K562 (cell line): ENCODE measurements around the gene C1GALT1C1. TPM values are rescaled to one million over a fixed set of nuclear protein-coding genes. Genes with fewer than 3 reads are reported as not detected.

Experiments used
- CBFB ChIP-seq: sonication (generic); formaldehyde crosslinking; IDR thresholded peaks from 2 replicates; pipeline ENCODE4 v1.4.0; 2020; ENCODE audit warnings: mild to moderate bottlenecking, missing genetic modification reagents
- CCNT2 ChIP-seq: IDR thresholded peaks from 2 replicates; pipeline ENCODE4 v1.6.1; 2011; ENCODE audit warnings: borderline replicate concordance, low read depth, mild to moderate bottlenecking, moderate library complexity, mixed read lengths, low read length; ENCODE audit not compliant: insufficient read length; ENCODE audit errors: extremely low read depth
- CEBPB ChIP-seq: fragments of 450-650 bp; IDR thresholded peaks from 2 replicates; pipeline ENCODE4 v1.6.1; 2016; ENCODE audit warnings: missing genetic modification characterization, missing compliant biosample characterization
- CSDE1 ChIP-seq, 2 experiments: fragments of 450-650 bp; IDR thresholded peaks; 2 replicates each; pipeline ENCODE4 v1.6.1; 2016; ENCODE audit warnings: mild to moderate bottlenecking in 1 of 2
- CTBP1 ChIP-seq: fragments of 450-650 bp; IDR thresholded peaks from 2 replicates; pipeline ENCODE4 v1.6.1; 2016; ENCODE audit warnings: borderline replicate concordance
- DNMT1 ChIP-seq: fragments of 450-650 bp; IDR thresholded peaks from 2 replicates; pipeline ENCODE4 v1.6.1; 2016; ENCODE audit warnings: antibody characterized with exemption, mild to moderate bottlenecking
- DPF2 ChIP-seq: fragments of 450-650 bp; IDR thresholded peaks from 2 replicates; pipeline ENCODE4 v1.6.1; 2016
- ETV5 ChIP-seq: sonication (generic); formaldehyde crosslinking; IDR thresholded peaks from 2 replicates; pipeline ENCODE4 v1.4.0; 2020; ENCODE audit warnings: low read depth, mild to moderate bottlenecking, missing genetic modification reagents
- KDM5B ChIP-seq: fragments of 200-600 bp; sonication (generic); IDR thresholded peaks from 2 replicates; pipeline ENCODE4 v1.6.1; 2012; ENCODE audit warnings: low read depth, mild to moderate bottlenecking, moderate library complexity, low read length, control low read depth, inconsistent platforms; ENCODE audit not compliant: insufficient replicate concordance
- L3MBTL2 ChIP-seq: fragments of 450-650 bp; IDR thresholded peaks from 2 replicates; pipeline ENCODE4 v1.6.1; 2016; ENCODE audit warnings: mild to moderate bottlenecking, moderate library complexity
- LEF1 ChIP-seq: fragments of 450-650 bp; IDR thresholded peaks from 2 replicates; pipeline ENCODE4 v1.6.1; 2016; ENCODE audit warnings: mild to moderate bottlenecking
- MXI1 ChIP-seq: IDR thresholded peaks from 2 replicates; pipeline ENCODE4 v1.6.1; 2011; ENCODE audit warnings: low read depth, mild to moderate bottlenecking, improper control_type of control experiment, low read length
- MYC ChIP-seq, 2 experiments: fragments of 250-450 bp in 1 of 2; sonication (Bioruptor Pico) in 1 of 2; IDR thresholded peaks; 2 replicates each; pipeline versions ENCODE4 v1.5.1 to v1.6.1; 2012 to 2021; ENCODE audit warnings: low read depth in 2 of 2, borderline replicate concordance in 1 of 2, improper control_type of control experiment in 1 of 2, low read length in 1 of 2, mild to moderate bottlenecking in 1 of 2, moderate library complexity in 1 of 2
- NFE2 ChIP-seq: IDR thresholded peaks from 2 replicates; pipeline ENCODE4 v1.6.1; 2014; ENCODE audit warnings: antibody characterized with exemption, low read depth
- PHF20 ChIP-seq: fragments of 450-650 bp; IDR thresholded peaks from 2 replicates; pipeline ENCODE4 v1.6.1; 2018; ENCODE audit not compliant: partially characterized antibody
- SMAD1 ChIP-seq: fragments of 150-350 bp; IDR thresholded peaks from 2 replicates; pipeline ENCODE4 v1.6.1; 2014; ENCODE audit warnings: low read length, low read depth; ENCODE audit not compliant: partially characterized antibody
- SP1 ChIP-seq: sonication (generic); formaldehyde crosslinking; IDR thresholded peaks from 2 replicates; pipeline ENCODE4 v1.8.1; 2022; ENCODE audit warnings: mild to moderate bottlenecking, missing genetic modification reagents
- STAT5A ChIP-seq: IDR thresholded peaks from 2 replicates; pipeline ENCODE4 v1.6.1; 2012; ENCODE audit warnings: low read length, inconsistent platforms, borderline replicate concordance
- SUPT5H ChIP-seq: fragments of 450-650 bp; IDR thresholded peaks from 2 replicates; pipeline ENCODE4 v1.6.1; 2016
- TBP ChIP-seq: optimal IDR thresholded peaks from 2 replicates; pipeline ENCODE3; 2011; ENCODE audit warnings: low read depth, low read length, improper control_type of control experiment
- TEAD2 ChIP-seq: fragments of 450-650 bp; IDR thresholded peaks from 2 replicates; pipeline ENCODE4 v1.6.1; 2016; ENCODE audit warnings: missing genetic modification characterization, control low read depth, missing compliant biosample characterization
- TOE1 ChIP-seq, 2 experiments: fragments of 450-650 bp in 1 of 2; sonication (generic) in 1 of 2; formaldehyde crosslinking in 1 of 2; IDR thresholded peaks; 2 replicates each; pipeline versions ENCODE4 v1.7.1 to v1.8.0; 2016 to 2022; ENCODE audit warnings: borderline replicate concordance in 2 of 2, mild to moderate bottlenecking in 2 of 2, antibody characterized with exemption in 1 of 2, inconsistent platforms in 1 of 2, low read depth in 1 of 2, missing genetic modification reagents in 1 of 2, moderate library complexity in 1 of 2
- ZC3H4 ChIP-seq: sonication (generic); formaldehyde crosslinking; IDR thresholded peaks from 2 replicates; pipeline ENCODE4 v1.9.0; 2021; ENCODE audit warnings: missing genetic modification reagents, borderline replicate concordance
- ZFP36 ChIP-seq: fragments of 150-350 bp; IDR thresholded peaks from 2 replicates; pipeline ENCODE4 v1.6.1; 2018; ENCODE audit warnings: low read length, low read depth; ENCODE audit not compliant: partially characterized antibody
- ZNF124 ChIP-seq: sonication (generic); formaldehyde crosslinking; IDR thresholded peaks from 2 replicates; pipeline ENCODE4 v1.8.1; 2022; ENCODE audit warnings: missing genetic modification reagents
- ZNF217 ChIP-seq: sonication (generic); formaldehyde crosslinking; IDR thresholded peaks from 2 replicates; pipeline ENCODE4 v1.8.0; 2022; ENCODE audit warnings: mild to moderate bottlenecking, missing genetic modification reagents
- ZNF436 ChIP-seq: fragments of 250-450, 450-650 bp; sonication (Bioruptor Pico); formaldehyde crosslinking; IDR thresholded peaks from 2 replicates; pipeline ENCODE4 v1.7.0; 2020; ENCODE audit warnings: mild to moderate bottlenecking
- polyA plus RNA-seq, 8 experiments: library from polyadenylated mRNA; depleted of rRNA in 4 of 8; stranded (reverse) in 5 of 8; unstranded in 3 of 8; fragments of >200 nt; fragmentation: Nextera tagmentation in 2 of 8; fragmentation: Illumina TruSeq in 1 of 8; extraction: Ambion mirVana in 2 of 8; extraction: Trizol in 1 of 8; gene quantifications; 2 replicates each; pipeline versions ENCODE4 v1.2.1 to v1.2.3, GENCODE V29; 2011 to 2014; ENCODE audit warnings: inconsistent platforms in 1 of 8, missing spikeins in 1 of 8
- total RNA-seq, 7 experiments: library from RNA; depleted of rRNA in 6 of 7; stranded (reverse); fragments of >200 nt in 6 of 7; fragmentation: Illumina TruSeq in 2 of 7; extraction: Trizol in 2 of 7; gene quantifications; 2 replicates each; pipeline versions ENCODE4 v1.2.1 to v1.2.3, GENCODE V29; 2011 to 2021; ENCODE audit warnings: low replicate concordance in 1 of 7
- TF ChIP-seq, protein P1 (sequence below): IDR thresholded peaks from 3 replicates; pipeline ENCODE4 v1.6.1; 2011; ENCODE audit warnings: borderline replicate concordance, mild to moderate bottlenecking; ENCODE audit not compliant: insufficient read length, insufficient read depth
- TF ChIP-seq, protein P2 (sequence below): fragments of 200-800 bp; sonication (Bioruptor generic); IDR thresholded peaks from 2 replicates; pipeline ENCODE4 v1.6.1; 2017; ENCODE audit warnings: missing genetic modification characterization, missing compliant biosample characterization

Gene C1GALT1C1
- total and polyA plus RNA-seq, 9 of the 15 experiments (the other 6 are each of a cell fraction or from before 2014, with no cell fraction given) = 9.6 to 49.4 (median 17.1) TPM

DNA sequence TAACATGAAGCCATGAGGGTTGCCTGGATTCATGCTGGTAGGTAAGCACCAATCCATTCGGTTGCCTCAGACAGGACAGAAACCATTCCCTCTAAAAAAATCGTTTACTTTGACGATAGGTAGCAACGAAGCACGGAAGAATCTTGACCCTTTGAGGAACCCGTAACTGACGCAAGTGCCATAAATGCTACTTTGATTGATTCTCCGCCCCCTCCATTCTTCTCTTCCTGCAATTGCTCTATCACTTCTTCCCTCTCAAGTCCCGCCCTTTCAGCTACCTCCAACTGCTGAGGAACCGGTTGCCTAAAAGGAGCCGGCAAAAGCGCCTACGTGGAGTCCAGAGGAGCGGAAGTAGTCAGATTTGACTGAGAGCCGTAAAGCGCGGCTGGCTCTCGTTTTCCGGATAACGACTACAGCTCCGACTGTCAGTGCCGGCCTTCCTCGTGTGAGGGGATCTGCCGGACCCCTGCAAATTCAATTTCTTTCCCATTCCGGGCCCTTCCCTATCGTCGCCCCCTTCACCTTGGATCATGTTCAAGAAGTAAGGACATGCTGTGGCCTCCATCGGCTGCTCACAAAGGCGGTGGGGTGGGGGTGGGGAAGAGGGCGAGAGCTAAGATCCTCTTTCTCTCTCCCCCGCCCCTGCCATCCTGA, 26.0 kb downstream of the C1GALT1C1 start, which contains the start of gene MCTS1 (continued):
- TF ChIP-seq DNMT1 (no peak), MYC (IDR thresholded peaks at IDR 0.05; ENCODE audit: low read depth, low read length) (peak; percentile 71), MYC (CRISPR knock-in tag; IDR thresholded peaks at IDR 0.05; ENCODE audit: borderline replicate concordance, low read depth) (no peak), SUPT5H (peak; percentile 76), CEBPB (tag) (peak; percentile 46), L3MBTL2 (0 out of 2 replicates have a peak, but pooled peaks have one; percentile 14), TEAD2 (tag) (no peak), DPF2 (no peak), ZNF124 (CRISPR knock-in tag) (no peak), ZC3H4 (CRISPR knock-in tag) (no peak), CCNT2 (no peak), CSDE1 (IDR thresholded peaks at IDR 0.05) (no peak), CBFB (CRISPR knock-in tag) (no peak), CTBP1 (0 out of 2 replicates have a peak, but pooled peaks have one; percentile 18), LEF1 (no peak), ZNF217 (CRISPR knock-in tag) (no peak), PHF20 (no peak), ETV5 (peak; percentile 42), KDM5B (peak; percentile 42), SP1 (0 out of 2 replicates have a peak, but pooled peaks have one; percentile 15), TOE1 (IDR thresholded peaks at IDR 0.05; ENCODE audit: borderline replicate concordance) (peak; percentile 43; the same call in 1 of the 2 replicates), TOE1 (CRISPR knock-in tag; IDR thresholded peaks at IDR 0.05; ENCODE audit: borderline replicate concordance, low read depth) (no peak), SMAD1 (no peak), NFE2 (no peak), ZNF436 (no peak), TBP (peak; percentile 75), ZFP36 (no peak), STAT5A (no peak; the same call in 1 of the 2 replicates), MXI1 (peak; percentile 20; the same call in 1 of the 2 replicates)
- TF ChIP-seq, protein P1, sequence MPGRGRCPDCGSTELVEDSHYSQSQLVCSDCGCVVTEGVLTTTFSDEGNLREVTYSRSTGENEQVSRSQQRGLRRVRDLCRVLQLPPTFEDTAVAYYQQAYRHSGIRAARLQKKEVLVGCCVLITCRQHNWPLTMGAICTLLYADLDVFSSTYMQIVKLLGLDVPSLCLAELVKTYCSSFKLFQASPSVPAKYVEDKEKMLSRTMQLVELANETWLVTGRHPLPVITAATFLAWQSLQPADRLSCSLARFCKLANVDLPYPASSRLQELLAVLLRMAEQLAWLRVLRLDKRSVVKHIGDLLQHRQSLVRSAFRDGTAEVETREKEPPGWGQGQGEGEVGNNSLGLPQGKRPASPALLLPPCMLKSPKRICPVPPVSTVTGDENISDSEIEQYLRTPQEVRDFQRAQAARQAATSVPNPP = no peak
- TF ChIP-seq, protein P2, sequence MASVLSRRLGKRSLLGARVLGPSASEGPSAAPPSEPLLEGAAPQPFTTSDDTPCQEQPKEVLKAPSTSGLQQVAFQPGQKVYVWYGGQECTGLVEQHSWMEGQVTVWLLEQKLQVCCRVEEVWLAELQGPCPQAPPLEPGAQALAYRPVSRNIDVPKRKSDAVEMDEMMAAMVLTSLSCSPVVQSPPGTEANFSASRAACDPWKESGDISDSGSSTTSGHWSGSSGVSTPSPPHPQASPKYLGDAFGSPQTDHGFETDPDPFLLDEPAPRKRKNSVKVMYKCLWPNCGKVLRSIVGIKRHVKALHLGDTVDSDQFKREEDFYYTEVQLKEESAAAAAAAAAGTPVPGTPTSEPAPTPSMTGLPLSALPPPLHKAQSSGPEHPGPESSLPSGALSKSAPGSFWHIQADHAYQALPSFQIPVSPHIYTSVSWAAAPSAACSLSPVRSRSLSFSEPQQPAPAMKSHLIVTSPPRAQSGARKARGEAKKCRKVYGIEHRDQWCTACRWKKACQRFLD = peak; percentile 77
